Subcutaneous adipose tissue (tissue), 4 donors: ENCODE results near the gene C5AR2. TPM values are rescaled to one million over a fixed set of nuclear protein-coding genes. Genes with fewer than 3 reads are reported as not detected.

Experiments used
- total RNA-seq, 4 donors: library from RNA; depleted of rRNA; stranded (reverse); fragments of >200 nt; gene quantifications; one replicate each; pipeline ENCODE4 v1.1.0, GENCODE V29; 2016
- TF ChIP-seq, protein P1 (sequence below): fragments of 450-650 bp; IDR thresholded peaks from one replicate; pipeline ENCODE4 v1.5.1; 2016; ENCODE audit warnings: low read depth, mild to moderate bottlenecking, control low read depth, antibody characterized with exemption, moderate library complexity

Gene C5AR2
- total RNA-seq, 4 donors from 2014 or later = 1.3 to 27.9 (median 8.4) TPM

DNA sequence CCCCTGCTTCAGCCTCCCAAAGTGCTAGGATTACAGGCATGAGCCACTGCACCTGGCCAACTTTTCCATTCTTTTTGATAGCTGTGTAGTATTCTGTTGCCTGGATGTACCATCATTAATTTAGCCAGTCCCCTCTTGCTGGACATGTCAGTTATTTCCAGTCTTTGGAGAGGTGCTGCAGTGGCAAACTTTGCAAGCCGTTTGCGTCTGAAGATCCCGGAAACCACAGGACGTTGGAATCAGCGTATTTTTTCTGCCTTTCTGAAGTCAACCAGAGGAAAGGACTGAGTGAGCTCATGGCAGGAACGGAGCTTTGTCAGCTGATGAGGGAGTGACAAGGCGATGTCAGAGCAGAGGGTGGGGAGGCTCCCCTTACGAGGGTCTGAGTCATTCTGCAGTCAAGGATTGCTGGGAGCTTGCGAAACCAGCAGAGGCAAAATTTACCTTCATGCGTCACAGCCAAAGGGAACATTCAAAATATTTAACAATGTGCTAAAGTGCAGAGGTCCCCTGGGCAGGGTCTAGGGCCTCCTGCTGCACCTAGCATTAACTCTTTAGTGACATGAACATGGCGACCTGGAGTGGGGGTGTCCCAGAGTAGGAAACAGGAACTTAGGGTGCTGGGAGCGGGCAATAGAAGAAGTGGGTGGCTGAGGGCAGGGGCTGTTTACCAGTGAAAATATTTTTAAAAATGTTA lies 16.7 kb upstream of the C5AR2 start:
- TF ChIP-seq, protein P1, sequence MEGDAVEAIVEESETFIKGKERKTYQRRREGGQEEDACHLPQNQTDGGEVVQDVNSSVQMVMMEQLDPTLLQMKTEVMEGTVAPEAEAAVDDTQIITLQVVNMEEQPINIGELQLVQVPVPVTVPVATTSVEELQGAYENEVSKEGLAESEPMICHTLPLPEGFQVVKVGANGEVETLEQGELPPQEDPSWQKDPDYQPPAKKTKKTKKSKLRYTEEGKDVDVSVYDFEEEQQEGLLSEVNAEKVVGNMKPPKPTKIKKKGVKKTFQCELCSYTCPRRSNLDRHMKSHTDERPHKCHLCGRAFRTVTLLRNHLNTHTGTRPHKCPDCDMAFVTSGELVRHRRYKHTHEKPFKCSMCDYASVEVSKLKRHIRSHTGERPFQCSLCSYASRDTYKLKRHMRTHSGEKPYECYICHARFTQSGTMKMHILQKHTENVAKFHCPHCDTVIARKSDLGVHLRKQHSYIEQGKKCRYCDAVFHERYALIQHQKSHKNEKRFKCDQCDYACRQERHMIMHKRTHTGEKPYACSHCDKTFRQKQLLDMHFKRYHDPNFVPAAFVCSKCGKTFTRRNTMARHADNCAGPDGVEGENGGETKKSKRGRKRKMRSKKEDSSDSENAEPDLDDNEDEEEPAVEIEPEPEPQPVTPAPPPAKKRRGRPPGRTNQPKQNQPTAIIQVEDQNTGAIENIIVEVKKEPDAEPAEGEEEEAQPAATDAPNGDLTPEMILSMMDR = no peak

DNA sequence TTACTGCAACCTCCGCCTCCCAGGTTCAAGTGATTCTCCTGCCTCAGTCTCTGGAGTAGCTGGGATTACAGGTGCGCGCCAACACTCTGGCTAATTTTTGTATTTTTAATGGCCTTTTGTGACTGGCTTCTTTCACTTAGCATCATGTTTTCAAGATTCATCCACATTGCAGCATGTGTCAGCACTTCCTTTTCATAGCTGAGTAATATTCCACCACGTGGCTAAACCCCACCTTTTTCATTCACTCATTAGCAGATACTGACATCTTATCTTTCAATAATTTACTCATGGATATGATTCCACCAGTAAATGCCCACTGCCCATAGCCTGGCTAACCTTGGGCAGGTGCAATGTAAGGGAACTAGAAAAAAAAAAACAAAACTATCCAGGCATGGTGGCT lies 15.5 kb upstream of the C5AR2 start:
- TF ChIP-seq, protein P1 = no peak

DNA sequence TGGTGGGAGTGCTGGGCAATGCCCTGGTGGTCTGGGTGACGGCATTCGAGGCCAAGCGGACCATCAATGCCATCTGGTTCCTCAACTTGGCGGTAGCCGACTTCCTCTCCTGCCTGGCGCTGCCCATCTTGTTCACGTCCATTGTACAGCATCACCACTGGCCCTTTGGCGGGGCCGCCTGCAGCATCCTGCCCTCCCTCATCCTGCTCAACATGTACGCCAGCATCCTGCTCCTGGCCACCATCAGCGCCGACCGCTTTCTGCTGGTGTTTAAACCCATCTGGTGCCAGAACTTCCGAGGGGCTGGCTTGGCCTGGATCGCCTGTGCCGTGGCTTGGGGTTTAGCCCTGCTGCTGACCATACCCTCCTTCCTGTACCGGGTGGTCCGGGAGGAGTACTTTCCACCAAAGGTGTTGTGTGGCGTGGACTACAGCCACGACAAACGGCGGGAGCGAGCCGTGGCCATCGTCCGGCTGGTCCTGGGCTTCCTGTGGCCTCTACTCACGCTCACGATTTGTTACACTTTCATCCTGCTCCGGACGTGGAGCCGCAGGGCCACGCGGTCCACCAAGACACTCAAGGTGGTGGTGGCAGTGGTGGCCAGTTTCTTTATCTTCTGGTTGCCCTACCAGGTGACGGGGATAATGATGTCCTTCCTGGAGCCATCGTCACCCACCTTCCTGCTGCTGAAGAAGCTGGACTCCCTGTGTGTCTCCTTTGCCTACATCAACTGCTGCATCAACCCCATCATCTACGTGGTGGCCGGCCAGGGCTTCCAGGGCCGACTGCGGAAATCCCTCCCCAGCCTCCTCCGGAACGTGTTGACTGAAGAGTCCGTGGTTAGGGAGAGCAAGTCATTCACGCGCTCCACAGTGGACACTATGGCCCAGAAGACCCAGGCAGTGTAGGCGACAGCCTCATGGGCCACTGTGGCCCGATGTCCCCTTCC lies 11.8 kb upstream of the C5AR2 start:
- TF ChIP-seq, protein P1 = no peak

DNA sequence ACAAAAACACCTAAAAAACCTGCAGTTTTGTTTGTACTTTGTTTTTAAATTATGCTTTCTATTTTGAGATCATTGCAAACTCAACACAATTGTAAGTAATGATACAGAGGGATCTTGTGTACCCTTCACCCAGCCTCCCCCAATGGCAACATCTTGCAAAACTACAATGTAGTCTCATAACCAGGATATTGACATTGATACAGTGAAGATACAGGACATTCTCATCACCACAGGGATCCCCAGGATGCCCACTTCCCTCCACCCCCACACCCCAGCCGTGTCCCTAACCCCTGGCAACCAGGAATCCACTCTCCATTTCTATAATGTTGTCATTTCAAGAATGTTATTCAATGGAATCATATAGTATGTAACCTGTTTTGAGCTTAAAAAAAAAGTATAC lies 10.3 kb upstream of the C5AR2 start:
- TF ChIP-seq, protein P1 = no peak

DNA sequence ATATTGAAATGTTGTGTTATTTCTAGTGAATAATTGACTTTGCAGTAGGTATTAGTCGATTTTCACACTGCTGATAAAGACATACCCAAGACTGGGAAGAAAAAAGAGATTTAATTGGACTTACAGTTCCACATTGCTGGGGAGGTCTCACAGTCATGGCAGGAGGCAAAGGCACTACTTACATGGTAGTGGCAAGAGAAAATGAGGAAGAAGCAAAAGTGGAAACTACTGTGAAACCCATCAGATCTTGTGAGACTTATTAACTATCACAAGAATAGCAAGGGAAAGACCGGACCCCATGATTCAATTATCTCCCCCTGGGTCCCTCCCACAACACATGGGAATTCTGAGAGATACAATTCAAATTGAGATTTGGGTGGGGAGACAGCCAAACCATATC lies 9.9 kb upstream of the C5AR2 start:
- TF ChIP-seq, protein P1 = no peak

DNA sequence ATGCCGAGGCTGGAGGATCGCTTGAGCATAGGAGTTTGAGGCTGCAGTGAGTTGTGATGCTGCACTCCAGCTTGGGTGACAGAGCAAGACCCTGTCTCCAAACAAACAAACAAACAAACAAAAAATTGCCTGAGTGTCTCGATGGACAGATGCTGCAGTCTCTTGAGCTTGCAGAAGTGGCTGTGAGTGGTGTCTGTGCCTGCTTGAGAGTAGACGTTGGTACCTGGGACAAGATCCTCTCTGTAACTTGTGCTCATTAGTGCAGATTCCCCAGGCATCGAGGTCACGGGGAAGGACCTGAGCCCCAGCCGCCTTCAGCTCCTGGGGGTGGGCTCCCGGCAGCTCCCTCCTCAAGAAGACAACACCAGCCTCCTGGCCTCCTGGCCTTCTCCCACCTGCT lies 8.6 kb upstream of the C5AR2 start:
- TF ChIP-seq, protein P1 = no peak

DNA sequence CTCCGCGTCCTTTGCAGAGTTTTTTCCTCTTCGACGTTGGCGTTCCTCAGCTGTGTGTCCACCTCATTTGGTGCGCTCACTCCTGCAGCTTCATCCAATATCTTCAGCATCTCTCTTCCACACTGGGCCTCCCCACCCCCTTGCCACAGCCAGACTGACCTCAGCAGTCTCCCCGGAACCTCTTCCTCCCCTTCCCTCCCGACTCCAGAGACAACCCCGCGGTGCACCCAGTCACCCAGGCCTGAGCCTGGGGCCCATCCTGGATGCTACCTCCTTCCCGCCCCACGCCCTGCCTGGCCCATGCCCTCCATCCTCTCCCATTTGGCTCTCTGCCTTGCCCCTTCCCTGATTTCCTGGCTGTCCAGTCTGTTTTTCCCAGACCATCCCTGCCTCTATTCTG lies 8.1 kb upstream of the C5AR2 start:
- TF ChIP-seq, protein P1 = no peak
